ENCODE data around the gene MROH7. TPM values are rescaled to one million over a fixed set of nuclear protein-coding genes. Genes with fewer than 3 reads are reported as not detected.
A peak's percentile ranks its signal among the peaks of the same experiment; 100 is the strongest.

Gene MROH7
- polyA plus RNA-seq, 4 donors = 3.7 to 6.5 (median 4.7) TPM

DNA sequence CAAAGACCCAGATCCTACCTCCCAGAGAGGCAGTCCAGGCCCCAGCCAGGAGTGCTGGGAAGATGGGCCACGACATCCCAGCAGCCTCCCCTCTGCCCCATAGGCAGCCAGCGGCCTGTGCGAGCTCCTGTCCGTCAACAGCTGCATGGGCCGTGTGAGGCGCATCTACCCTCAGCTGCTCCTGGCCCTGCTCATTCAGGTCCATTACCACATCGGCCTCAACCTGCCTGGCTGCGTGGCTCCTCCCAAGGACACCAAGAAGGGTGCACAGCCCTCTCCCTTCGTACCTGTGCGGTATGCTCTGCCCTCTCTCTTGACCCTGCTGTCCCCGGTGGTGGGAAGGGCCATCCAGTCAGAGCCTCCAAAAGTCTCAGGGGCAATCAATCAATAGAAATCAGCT lies 44.6 kb downstream of the MROH7 start:
- no peak for DNase-seq (ENCODE audit: low read depth in 4 of 4, low spot score in 3 of 4)

DNA sequence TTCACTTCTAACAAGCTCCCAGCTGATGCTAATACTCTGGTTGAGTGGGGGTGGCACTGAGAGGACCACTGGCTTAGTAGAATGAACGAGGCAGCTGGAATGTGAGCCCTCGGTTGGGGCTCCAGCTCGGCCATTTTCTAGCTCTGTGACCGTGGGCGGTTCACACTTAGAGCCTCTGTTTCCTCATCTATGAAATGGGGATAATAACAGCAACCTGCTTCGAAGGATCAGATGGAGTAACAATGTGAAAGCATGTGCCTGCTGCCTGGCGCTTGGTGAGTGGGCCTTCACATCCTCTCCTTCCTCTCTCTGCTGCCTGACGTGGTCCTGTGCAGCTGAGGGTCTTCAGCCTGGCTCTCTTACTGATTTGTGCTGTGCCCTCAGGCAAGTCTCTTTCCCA lies 53.2 kb downstream of the MROH7 start:
- no peak for DNase-seq (ENCODE audit: low read depth in 4 of 4, low spot score in 3 of 4)

DNA sequence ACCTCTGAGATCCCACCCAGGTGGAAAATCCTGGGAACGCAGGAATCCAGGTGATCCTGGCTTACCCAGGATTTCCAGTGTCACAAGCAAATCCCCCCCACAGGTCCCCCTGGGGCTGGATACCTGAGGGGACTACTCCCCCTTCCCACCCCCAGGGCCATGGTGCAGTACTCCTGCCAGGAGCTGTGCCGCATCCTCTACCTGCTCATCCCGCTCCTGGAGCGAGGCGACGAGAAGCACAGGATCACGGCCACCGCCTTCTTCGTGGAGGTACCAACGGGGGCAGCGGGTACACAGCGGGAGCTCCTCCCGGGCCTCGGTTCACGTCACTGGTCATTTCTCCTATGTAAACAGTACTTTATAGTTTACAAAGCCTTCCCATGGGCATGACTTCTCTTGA lies 53.6 kb downstream of the MROH7 start:
- DNase-seq (ENCODE audit: low read depth in 4 of 4, low spot score in 3 of 4) = no peak

DNA sequence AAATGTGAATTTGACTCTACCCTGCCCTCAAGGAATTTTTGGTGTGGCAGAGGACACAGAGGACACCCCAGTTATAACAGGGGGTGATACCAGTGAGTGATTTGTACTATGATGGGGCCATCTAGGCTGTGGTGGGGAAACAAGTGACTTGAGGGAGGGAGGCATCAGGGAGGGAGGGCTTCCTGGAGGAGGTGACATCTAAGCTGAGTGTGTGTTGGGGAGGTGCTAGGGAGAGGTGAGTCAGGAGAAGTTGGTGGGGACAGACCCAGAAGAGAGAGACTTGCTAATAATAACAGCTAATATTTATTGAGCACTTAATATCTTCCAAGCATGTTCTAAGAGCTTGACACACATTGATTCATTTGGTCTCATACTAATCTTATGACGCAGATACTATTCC lies 54.2 kb downstream of the MROH7 start:
- DNase-seq (ENCODE audit: low read depth in 4 of 4, low spot score in 3 of 4) = no peak

DNA sequence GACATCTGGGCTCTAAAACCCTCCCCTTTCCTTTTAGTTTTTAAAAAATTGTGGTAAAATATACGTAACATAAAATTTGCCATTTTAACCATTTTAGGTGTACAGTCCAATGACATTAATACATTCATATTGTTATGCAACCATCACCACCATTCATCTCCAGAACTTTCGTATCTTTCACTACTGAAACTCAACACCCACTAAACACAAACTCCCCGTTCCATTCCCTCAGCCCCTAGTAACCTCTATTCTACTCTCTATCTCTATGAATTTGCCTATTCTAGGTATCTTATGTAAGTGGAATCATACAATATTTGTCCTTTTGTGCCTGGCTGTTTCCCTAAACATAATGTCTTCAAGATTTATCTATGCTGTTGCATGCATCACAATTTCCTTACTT lies 54.7 kb downstream of the MROH7 start:
- no peak for DNase-seq (ENCODE audit: low read depth in 4 of 4, low spot score in 3 of 4)

DNA sequence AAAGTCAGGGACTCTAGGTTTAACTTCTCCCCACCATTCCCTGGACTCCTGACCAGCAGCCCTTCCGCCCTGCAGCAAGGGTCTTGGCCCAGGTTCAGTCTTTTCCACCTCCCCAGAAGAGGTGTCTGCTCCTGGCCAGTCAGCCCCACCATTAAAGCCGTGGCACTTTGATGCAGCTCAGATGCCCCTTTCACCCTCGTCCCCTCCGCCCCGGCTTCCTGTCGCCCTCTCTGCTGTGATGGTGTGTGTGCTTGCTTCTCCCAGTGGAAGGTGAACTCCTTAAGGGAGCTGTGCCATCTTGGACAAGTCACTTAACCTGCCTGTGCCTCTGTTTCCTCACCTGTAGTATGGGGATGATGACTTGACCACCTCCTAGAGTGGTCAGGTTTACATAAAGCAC lies 56.3 kb downstream of the MROH7 start:
- DNase-seq (ENCODE audit: low read depth in 4 of 4, low spot score in 3 of 4) = no peak

DNA sequence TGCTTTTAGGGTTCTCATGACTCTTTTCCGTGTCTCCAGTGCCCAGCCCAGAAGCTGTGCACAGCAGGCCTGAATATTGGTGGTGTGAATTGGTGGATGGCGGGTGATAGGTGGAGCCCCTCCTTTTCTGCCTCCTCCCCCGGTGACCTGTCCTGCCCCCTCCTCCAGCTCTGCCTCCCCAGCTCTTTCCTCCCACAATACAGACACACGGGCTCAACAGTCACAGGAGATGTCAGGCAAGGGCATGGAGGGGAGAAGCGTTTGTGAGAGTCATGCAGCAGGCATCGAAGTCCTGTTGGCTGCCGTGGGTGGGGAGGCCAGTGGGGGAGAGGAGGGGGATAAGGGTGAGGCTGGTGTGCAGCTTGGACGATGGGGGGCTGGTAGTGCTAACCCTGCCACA lies 56.8 kb downstream of the MROH7 start:
- DNase-seq (ENCODE audit: low read depth in 4 of 4, low spot score in 3 of 4) = no peak

DNA sequence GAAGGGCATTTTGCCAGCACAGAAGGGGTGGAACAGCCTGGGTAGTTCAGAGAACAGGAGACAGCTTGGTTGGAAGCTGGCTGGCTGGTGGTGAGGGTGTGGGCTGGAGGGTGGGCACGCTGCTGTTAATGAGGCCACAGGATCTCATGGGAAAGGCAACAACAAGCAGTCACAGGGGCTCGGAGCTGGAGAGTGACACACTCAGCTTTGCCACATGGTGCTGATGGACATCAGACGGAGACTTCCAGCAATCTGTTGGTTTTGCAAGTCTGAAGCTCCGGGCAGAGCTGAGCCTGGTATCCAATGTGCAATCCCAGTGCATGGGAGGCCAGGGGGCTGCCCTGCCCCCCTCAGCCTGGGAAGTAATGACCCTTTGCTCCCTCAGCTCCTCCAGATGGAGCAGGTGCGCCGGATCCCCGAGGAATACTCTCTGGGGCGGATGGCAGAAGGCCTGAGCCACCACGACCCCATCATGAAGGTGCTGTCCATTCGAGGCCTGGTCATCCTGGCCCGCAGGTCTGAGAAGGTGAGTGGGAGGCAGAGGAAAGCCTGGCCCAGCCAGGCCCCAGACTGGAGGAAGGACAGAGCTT lies 58.4 kb downstream of the MROH7 start:
- DNase-seq (ENCODE audit: low read depth in 4 of 4, low spot score in 3 of 4) = no peak

DNA sequence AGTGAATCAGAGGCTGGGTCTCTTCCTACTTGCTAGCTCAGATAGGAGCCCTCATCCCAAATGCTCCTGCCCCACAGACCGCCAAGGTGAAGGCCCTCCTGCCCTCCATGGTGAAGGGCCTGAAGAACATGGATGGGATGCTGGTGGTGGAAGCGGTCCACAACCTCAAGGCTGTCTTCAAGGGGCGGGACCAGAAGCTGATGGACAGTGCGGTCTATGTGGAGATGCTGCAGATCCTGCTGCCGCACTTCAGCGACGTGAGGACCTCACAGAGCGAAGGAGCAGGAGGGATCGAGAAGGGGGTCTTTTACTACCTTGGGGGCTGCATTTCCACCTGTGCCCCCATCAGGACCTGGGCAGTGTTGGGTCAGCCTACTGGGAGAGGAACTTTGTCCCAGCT lies 59.5 kb downstream of the MROH7 start:
- DNase-seq (ENCODE audit: low read depth in 4 of 4, low spot score in 3 of 4) = no peak

DNA sequence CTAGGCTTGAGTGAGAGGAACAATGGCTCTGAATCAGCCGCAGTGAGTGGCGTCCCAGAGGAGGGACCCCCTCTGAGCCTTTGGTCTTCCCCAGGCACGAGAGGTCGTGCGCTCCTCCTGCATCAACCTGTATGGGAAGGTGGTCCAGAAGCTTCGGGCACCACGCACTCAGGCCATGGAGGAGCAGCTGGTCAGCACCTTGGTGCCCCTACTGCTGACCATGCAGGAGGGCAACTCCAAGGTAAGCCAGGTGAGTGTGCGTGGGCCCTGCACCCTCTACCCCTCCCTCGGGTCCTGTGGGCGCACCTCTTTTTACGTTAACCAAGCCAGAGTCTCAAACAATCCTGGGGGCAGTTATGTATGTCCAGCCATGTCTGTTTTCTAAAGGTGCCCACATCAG lies 60.4 kb downstream of the MROH7 start:
- no peak for DNase-seq (ENCODE audit: low read depth in 4 of 4, low spot score in 3 of 4)

DNA sequence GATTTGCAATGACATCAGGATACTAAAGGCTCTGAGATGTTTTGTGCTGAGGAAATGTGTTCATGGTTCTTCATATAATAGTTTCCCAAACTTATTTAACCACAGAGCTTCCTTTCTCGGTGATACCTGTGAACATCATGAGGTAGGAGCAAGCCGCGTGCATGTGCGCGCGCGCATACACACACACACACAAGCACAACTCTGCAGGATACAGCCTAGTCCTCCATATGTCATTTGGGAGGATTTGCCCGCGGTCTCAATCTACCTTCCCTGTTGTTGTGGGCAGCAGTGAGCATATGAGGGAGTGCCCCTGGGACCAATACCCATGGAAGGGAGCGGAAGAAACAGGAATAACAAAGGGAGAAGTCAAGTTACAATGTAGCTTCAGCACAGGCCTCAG lies 61.9 kb downstream of the MROH7 start:
- no peak for DNase-seq (ENCODE audit: low read depth in 4 of 4, low spot score in 3 of 4)

DNA sequence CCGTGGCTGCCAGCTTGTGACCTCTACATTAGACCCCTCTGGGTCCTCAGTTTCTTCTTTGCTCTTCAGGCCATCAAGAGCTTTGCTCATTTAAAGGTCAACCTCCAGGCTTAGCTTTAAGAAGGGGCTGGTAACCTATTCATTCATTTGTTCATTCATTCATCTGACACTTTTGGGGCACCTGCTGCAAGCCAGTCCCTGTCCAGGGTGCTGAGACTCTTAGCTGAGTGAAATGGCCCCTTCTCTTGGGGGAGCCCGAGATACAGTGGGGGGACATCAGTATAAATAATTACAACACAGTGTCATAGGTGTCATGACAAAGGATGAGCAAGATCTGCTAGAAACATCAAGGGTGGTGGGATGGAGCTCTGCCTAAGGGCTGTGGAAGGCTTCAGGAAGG lies 63.6 kb downstream of the MROH7 start:
- DNase-seq (ENCODE audit: low read depth in 4 of 4, low spot score in 3 of 4) = no peak

DNA sequence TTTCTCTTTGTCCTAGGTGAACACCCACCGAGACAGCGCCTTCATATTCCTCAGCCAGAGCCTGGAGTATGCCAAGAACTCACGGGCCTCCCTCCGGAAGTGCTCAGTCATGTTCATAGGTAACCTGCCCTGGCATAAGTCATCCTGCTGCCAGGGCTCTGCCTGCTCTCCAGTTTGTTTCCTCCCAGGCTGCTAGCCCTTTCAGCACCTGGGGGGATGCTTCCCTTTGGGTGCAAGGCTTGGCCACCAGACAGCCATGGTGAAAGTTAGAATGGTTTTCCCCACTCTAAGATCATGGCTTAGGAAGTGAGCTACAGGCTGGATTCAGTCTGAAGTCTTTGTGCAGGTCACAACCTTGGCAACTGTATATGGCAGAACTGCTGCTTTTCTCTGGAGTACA lies 64.8 kb downstream of the MROH7 start:
- no peak for DNase-seq (ENCODE audit: low read depth in 4 of 4, low spot score in 3 of 4)

DNA sequence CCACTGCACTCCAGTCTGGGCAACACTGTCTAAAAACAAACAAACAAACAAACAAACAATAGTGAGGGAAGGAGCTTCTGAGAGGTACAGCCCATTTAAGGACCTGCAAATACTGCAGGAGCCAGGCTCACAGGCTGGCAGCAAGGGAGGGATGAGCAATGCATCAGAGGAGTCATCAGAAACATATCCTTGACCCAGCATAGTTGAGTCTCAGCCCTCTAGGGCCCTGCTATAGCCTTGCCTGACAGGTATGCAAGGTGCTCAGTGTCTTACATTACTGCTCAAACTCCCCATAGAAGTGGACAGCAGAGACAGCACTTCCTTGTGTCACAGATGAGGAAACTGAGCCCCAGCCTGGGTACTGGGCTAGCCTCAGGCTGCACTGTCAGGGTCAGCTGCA lies 66.8 kb downstream of the MROH7 start:
- no peak for DNase-seq (ENCODE audit: low read depth in 4 of 4, low spot score in 3 of 4)

DNA sequence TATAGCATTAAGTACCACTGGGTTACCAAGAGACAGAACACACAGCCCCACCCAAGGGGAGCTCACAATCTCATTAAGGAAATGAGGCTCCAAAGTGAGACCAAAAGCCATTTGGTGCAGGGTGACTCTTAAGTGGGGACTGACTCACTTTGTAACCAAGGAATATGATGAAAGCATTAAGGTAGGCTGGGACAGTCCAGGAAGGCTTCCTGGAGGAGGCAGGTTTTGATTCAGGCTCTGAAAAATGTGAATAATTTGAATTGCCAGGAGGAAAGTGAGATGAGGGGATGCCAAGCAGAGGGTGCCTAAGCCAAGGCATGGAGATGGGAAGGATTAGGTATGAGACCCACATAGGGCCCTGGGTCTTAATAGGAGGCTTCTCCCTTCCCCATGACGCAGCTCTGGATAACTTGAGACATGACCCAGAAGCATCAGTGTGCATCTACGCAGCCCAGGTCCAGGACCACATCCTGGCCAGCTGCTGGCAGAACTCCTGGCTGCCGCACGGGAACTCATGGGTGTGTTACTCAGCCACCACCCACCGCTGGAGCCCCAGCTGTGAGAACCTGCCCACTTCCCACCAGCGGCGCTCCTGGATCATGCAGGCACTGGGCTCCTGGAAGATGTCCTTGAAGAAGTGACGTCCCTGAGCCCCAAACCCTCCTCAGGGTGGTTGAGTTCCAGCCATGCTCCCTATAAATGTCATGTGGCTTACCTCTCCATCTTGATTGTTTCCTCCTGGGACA lies 68.1 kb downstream of the MROH7 start:
- no peak for DNase-seq (ENCODE audit: low read depth in 4 of 4, low spot score in 3 of 4)

DNA sequence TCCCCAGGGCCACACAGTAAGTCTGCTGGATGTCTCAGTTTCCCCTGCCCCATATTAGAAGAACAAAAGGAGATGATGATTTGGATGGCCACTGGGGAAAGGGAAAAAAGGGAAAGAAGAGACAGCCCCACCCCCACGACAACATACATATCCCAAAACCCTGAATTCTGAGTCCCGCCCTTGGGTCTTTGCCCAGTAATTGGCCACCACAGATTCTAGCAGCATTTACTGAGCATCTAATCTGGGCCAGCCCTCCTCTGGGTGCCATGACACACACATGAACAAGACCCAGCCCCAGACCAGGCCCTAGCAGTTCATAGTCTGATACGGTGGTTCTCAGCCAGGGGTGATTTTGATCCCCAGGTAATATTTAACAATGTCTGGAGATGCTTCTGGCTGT lies 68.8 kb downstream of the MROH7 start:
- no peak for DNase-seq (ENCODE audit: low read depth in 4 of 4, low spot score in 3 of 4)

DNA sequence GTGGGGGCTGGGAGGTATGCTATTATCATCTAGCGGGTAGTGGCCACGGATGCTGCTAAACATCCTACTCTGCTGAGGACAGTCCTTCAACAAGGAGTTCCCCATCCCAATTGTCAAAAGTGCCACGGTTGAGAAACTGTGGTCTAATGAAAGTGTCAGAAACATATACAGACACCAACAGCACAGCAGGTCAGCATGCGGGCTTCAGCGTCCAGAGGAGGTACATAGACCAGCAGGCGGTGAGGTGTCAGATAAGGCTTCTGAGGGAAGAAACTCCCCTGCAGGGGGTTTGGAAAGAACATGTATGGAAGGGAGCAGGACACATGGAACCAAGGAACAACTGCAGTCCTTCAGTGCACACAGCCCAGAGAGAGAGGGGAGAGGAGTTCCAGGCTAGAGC lies 69.3 kb downstream of the MROH7 start:
- no peak for DNase-seq (ENCODE audit: low read depth in 4 of 4, low spot score in 3 of 4)

DNA sequence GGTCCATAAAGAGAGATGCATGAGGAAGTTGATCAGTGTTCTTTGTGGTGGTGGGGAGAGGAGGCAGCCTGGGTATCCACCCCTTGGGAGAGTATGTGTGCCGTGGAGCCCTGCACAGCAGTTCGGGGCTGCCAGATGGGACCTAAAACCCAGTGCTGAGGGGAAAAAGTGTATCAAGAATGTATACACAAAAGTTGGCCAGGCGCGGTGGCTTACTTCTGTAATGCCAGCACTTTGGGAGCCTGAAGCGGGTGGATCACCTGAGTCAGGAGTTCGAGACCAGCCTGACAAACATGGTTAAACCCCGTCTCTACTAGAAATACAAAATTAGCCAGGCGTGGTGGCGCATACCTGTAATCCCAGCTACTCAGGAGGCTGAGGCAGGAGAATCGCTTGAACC lies 70.0 kb downstream of the MROH7 start:
- no peak for DNase-seq (ENCODE audit: low read depth in 4 of 4, low spot score in 3 of 4)

DNA sequence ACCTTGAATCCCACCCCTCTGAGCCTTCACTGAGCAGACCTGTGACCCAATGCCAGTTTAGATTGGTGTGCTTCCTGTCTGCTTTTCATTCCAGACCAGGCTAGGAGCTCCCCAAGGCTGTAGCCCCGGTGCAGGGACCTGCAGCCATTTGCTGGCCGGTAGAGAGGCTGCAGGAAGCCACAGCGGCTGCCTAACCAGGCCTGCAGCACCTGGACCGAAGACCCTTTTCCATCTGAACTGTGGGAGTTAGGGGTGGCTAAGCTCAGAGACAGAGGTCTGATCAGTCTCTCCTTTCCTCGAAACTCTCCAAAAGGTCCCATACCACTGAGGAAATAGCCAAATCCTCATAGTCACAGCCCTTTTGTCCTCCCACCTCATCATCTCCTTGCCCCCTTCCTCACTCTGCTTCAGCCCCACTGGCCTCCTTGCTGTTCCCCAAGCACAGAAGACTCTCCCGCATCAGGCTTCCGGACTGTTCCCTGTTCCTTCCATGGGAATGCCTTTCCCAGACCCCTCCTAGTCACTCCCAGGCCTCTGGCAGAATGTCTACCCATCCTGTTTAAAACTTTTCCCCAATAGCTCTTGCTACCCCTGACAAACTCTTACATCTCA lies 73.4 kb downstream of the MROH7 start:
- DNase-seq (ENCODE audit: low read depth in 4 of 4, low spot score in 3 of 4) = no peak

DNA sequence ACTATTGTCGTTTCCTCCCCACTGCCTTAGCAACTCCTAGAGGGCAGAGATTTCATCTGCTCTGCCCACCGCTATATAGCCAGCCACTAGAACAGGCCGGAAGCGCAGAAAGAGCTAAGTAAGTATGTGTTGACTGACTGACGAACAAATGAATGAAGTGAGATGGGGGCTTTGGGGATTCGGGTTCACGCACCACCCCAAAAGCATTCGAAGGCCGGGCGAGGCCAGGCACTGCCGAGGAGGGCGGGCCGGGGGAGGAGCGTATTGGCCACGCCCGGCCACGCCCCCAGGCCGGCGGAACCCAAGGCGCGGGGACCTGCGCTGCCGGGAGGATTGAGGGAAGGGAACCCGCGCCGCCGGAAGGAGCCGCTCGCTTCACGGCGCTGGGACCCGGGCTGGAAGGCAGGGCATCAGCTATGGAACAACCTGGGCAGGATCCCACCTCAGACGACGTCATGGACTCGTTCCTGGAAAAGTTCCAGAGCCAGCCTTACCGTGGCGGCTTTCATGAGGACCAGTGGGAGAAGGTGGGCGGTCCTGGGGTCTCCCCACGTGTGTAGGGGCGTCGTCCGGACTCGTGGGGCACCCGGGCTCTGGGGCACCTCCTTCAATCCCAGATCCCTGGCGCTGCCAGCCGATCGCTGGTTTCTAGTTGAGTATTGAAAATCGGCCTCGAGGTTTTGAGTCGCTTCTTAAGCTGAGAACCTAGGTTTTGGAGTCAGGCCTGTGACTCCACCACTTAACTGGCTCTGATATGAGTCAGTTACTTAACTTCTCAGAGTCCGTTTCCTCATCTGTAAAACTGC lies 74.1 kb downstream of the MROH7 start, which contains the start of gene TTC4:
Gene TTC4, plus strand, starts transcription at position 369 of the 806 bp plus-strand sequence. Its CDS starts 48 bp downstream, at position 417.
- peak; percentile 46 to 77 (median 70) for DNase-seq (ENCODE audit: low read depth in 4 of 4, low spot score in 3 of 4)

DNA sequence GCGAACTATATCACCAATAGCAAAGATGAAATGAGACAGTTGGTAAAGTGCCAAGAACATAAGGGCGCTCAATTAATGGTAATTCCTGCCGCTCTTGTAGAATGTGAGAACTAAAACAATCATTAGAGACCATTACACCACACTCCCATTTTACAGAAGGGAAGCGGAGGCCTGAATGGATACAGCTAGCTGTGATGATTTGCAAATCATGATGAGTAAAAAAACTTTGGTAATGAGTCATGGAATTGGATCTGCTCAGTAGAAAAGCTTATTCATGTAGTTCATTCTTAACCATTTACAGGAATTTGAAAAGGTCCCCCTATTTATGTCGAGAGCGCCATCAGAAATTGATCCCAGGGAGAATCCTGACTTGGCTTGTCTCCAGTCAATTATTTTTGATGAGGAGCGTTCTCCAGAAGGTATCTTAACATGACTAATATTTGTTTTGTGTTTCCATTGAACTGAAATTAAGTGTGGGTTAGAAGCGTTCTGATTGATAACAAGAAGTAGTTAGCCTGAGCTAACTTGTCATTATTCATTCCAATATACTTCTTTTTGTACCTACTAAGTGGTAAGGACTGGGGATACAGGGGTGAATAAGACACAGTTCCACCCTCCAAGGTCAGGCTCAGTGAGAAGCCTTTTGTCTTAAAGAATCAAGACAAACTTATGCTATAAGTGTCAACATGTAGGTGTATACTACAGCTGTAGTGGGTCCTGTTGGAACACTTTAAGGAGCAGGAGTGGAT lies 74.9 kb downstream of the MROH7 start:
- no peak for DNase-seq (ENCODE audit: low read depth in 4 of 4, low spot score in 3 of 4)

All from right renal pelvis (tissue), 4 donors.